Hematopoietic multipotent progenitor cell treated with erythropoietin and hydrocortisone succinate and interleukin-3 and kit ligand, for 17 days (in vitro differentiated cells): ENCODE results near the gene IL11RA.
"Not testable (repeated sequence)": the region's sequence is repeated elsewhere in the genome, so short reads cannot be mapped to it uniquely, and the experiment has no call there.

Source experiments
- DNase-seq: peaks from one replicate; pipeline ENCODE4 v3.0.0-alpha.2; 2015; ENCODE audit warnings: low spot score

IL11RA gene

GRCh38 chr9:34629491-34629808 is 22.5 kb upstream of the IL11RA start:
- DNase-seq = no peak

GRCh38 chr9:34630402-34631154 is 21.4 kb upstream of the IL11RA start:
- DNase-seq = no peak

GRCh38 chr9:34633166-34633565 is 18.8 kb upstream of the IL11RA start:
- no peak for DNase-seq

- peak; percentile 85 for DNase-seq
Measured at GRCh38 chr9:34633851-34634550, 18.0 kb upstream of the IL11RA start.

GRCh38 chr9:34634551-34635248 is 17.3 kb upstream of the IL11RA start:
- no peak for DNase-seq

GRCh38 chr9:34635556-34635955 is 16.4 kb upstream of the IL11RA start:
- DNase-seq = no peak

GRCh38 chr9:34636791-34637355 is 15.1 kb upstream of the IL11RA start:
- no peak for DNase-seq

- DNase-seq = peak; percentile 97
Measured at GRCh38 chr9:34637356-34638137, 14.4 kb upstream of the IL11RA start, which contains the start of gene SIGMAR1. Gene SIGMAR1 (minus strand): TSS chr9:34637787. CDS start chr9:34637697, 90 bp downstream.

GRCh38 chr9:34638138-34638445 is 13.9 kb upstream of the IL11RA start:
- no peak for DNase-seq

- DNase-seq = not testable (repeated sequence)
Measured at GRCh38 chr9:34639322-34639721, 12.7 kb upstream of the IL11RA start.

GRCh38 chr9:34642679-34643078 is 9.3 kb upstream of the IL11RA start:
- DNase-seq = no peak

GRCh38 chr9:34644766-34645314 is 7.1 kb upstream of the IL11RA start:
- DNase-seq = no peak

- DNase-seq = peak; percentile 94
Measured at GRCh38 chr9:34646211-34647083, 5.5 kb upstream of the IL11RA start, which contains the start of gene GALT. Gene GALT (plus strand): TSS chr9:34646675. CDS start chr9:34646705, 30 bp downstream.

- no peak for DNase-seq
Measured at GRCh38 chr9:34647084-34647403, 4.9 kb upstream of the IL11RA start.

- peak; percentile 77 for DNase-seq
Measured at GRCh38 chr9:34647651-34648050, 4.3 kb upstream of the IL11RA start.

- no peak for DNase-seq
Measured at GRCh38 chr9:34648673-34649072, 3.3 kb upstream of the IL11RA start.

- no peak for DNase-seq
Measured at GRCh38 chr9:34650816-34651215, 1.2 kb upstream of the IL11RA start.

GRCh38 chr9:34651321-34651720 is 664 bp upstream of the IL11RA start:
- no peak for DNase-seq

- no peak for DNase-seq
Measured at GRCh38 chr9:34652602-34653000, 616 bp downstream of the IL11RA start.

GRCh38 chr9:34653151-34654072 is 1.4 kb downstream of the IL11RA start:
- DNase-seq = no peak
